HepG2 (cell line): ENCODE measurements around the gene IL31. TPM values are rescaled to one million over a fixed set of nuclear protein-coding genes. Genes with fewer than 3 reads are reported as not detected.

Experiments
- ATAC-seq: fragments of 200-7000 bp; cut with Tn5 transposase; 3 replicates; pipeline ENCODE4 v1.9.1; 2020; ENCODE audit warnings: mild to moderate bottlenecking, moderate library complexity
- BruUV-seq: library from RNA; stranded (reverse); fragments of 400-500 nt; replicated peaks from 2 replicates; lab custom pipeline; 2021; lab: Mats Ljungman, UMichigan
- CTCF ChIA-PET: fragments of 300-600 bp; formaldehyde crosslinking; extraction: SDS; loops from one replicate; lab custom pipeline; 2021; ENCODE audit warnings: low total read pairs, inconsistent platforms, low intra/inter-chr PET ratio; lab: Yijun Ruan, JAX
- POLR2A ChIA-PET: fragments of 350-600 bp; sonication (Branson Sonifier 250); formaldehyde crosslinking; loops from one replicate; lab custom pipeline; 2020; ENCODE audit warnings: antibody characterized with exemption, inconsistent platforms; lab: Yijun Ruan, JAX
- DNase-seq: peaks from one replicate; pipeline ENCODE4 v3.0.0-alpha.2; 2015; ENCODE audit warnings: low spot score
- FAIRE-seq: peaks from 3 replicates; lab custom pipeline; 2011; peaks lifted over from hg19 to GRCh38; lab: Jason Lieb, UNC
- H2AFZ ChIP-seq: one replicate; pipeline ENCODE4 v1.6.1; 2011; ENCODE audit warnings: low read length, inconsistent platforms
- H3K27ac ChIP-seq: fragments of 300-600 bp; 3 replicates; pipeline ENCODE4 v1.8.0; 2011; ENCODE audit warnings: mixed run types, mild to moderate bottlenecking, mixed read lengths, low read length, inconsistent platforms; ENCODE audit not compliant: insufficient read depth; ENCODE audit errors: extremely low read length
- H3K27me3 ChIP-seq, 2 experiments: fragments of 200-600 bp in 1 of 2; 2 replicates in 1 of 2; 3 replicates in 1 of 2; pipeline versions ENCODE4 v1.6.0 to v1.8.0; 2011; ENCODE audit warnings: low read length in 2 of 2, mild to moderate bottlenecking in 2 of 2, moderate library complexity in 2 of 2, inconsistent platforms in 1 of 2; ENCODE audit not compliant: insufficient read depth in 2 of 2, control insufficient read depth in 1 of 2
- H3K36me3 ChIP-seq, 2 experiments: fragments of 200-600 bp in 1 of 2; replicated peaks in 1 of 2; 2 replicates in 1 of 2; 3 replicates in 1 of 2; pipeline versions ENCODE4 v1.5.1 to v1.8.0; 2011; ENCODE audit warnings: low read length in 2 of 2, inconsistent platforms in 1 of 2; ENCODE audit not compliant: insufficient read depth in 2 of 2, control insufficient read depth in 1 of 2
- H3K4me1 ChIP-seq: 2 replicates; pipeline ENCODE4 v1.5.1; 2012; ENCODE audit warnings: low read length, inconsistent platforms; ENCODE audit not compliant: insufficient read depth
- H3K4me2 ChIP-seq: 2 replicates; pipeline ENCODE4 v1.6.0; 2011; ENCODE audit warnings: low read depth, low read length, inconsistent platforms
- H3K4me3 ChIP-seq, 3 experiments: fragments of 200-600 bp in 1 of 3; sonication (generic), shearing (Covaris generic) in 1 of 3; replicated peaks in 1 of 3; 2 replicates each; pipeline ENCODE4 v1.5.1; 2011 to 2016; ENCODE audit warnings: low read length in 3 of 3, inconsistent platforms in 2 of 3, low read depth in 2 of 3, mild to moderate bottlenecking in 2 of 3, control low read depth in 1 of 3, mixed read lengths in 1 of 3; ENCODE audit not compliant: insufficient read depth in 1 of 3
- H3K79me2 ChIP-seq: one replicate; pipeline ENCODE4 v1.6.1; 2011; ENCODE audit warnings: low read length, inconsistent platforms; ENCODE audit not compliant: insufficient read depth
- H3K9ac ChIP-seq: 2 replicates; pipeline ENCODE4 v1.6.0; 2011; ENCODE audit warnings: mild to moderate bottlenecking, low read depth, low read length, inconsistent platforms; ENCODE audit not compliant: insufficient read depth
- H3K9me3 ChIP-seq: 2 replicates; pipeline ENCODE4 v1.5.1; 2012; ENCODE audit warnings: mild to moderate bottlenecking, low read length
- H4K20me1 ChIP-seq: 2 replicates; pipeline ENCODE4 v1.6.0; 2011; ENCODE audit warnings: inconsistent platforms, mild to moderate bottlenecking, low read length, moderate library complexity; ENCODE audit not compliant: insufficient read depth
- HOXA9 ChIP-seq: sonication (generic); formaldehyde crosslinking; IDR thresholded peaks from 2 replicates; pipeline ENCODE4 v1.8.1; 2022; ENCODE audit warnings: missing genetic modification reagents, mild to moderate bottlenecking, moderate library complexity, borderline replicate concordance
- KDM1A ChIP-seq: IDR thresholded peaks from 2 replicates; pipeline ENCODE4 v1.6.1; 2016; ENCODE audit warnings: missing compliant biosample characterization
- NFE2L1 ChIP-seq: sonication (generic); formaldehyde crosslinking; IDR thresholded peaks from 2 replicates; pipeline ENCODE4 v1.4.0; 2020; ENCODE audit warnings: missing genetic modification reagents, mild to moderate bottlenecking, borderline replicate concordance
- POLR2AphosphoS2 ChIP-seq: IDR thresholded peaks from 2 replicates; pipeline ENCODE4 v1.6.1; 2011; ENCODE audit warnings: low read depth, low read length, improper control_type of control experiment
- RFX5 ChIP-seq: IDR thresholded peaks from 2 replicates; pipeline ENCODE4 v1.6.1; 2011; ENCODE audit warnings: low read depth, low read length, improper control_type of control experiment
- ZNF510 ChIP-seq: sonication (generic); formaldehyde crosslinking; IDR thresholded peaks from 2 replicates; pipeline ENCODE4 v1.4.0; 2020; ENCODE audit warnings: low read depth, mild to moderate bottlenecking, missing genetic modification reagents
- ZNF672 ChIP-seq: sonication (generic); formaldehyde crosslinking; IDR thresholded peaks from 2 replicates; pipeline ENCODE4 v1.8.1; 2022; ENCODE audit warnings: missing genetic modification reagents
- ZNF678 ChIP-seq: sonication (generic); formaldehyde crosslinking; IDR thresholded peaks from 2 replicates; pipeline ENCODE4 v1.4.0; 2020; ENCODE audit warnings: mild to moderate bottlenecking, missing genetic modification reagents
- WGBS: methylation state at CpG from one replicate; pipeline ENCODE4 v1.1.6; 2017; ENCODE audit warnings: low lambda C conversion rate; 5-methylcytosine and 5-hydroxymethylcytosine counted together
- in situ Hi-C: cut with HindIII; loops from 2 replicates; pipeline ENCODE4 v1.10.0; 2017; ENCODE audit warnings: low pct_unique_long_range_greater_than_20kb; ENCODE audit not compliant: extremely low pct_ligation_motif_present
- intact Hi-C: fragments of 100-400 bp; cut with micrococcal nuclease; formaldehyde crosslinking; loops from one replicate; pipeline ENCODE4 v1.10.0; 2022; ENCODE audit not compliant: unreplicated experiment
- polyA plus RNA-seq, 8 experiments: library from polyadenylated mRNA; depleted of rRNA in 3 of 8; stranded (reverse) in 7 of 8; unstranded in 1 of 8; fragments of >200 nt; fragmentation: Illumina TruSeq in 4 of 8; extraction: Trizol in 4 of 8; gene quantifications; 2 replicates each; pipeline versions ENCODE4 v1.2.1 to v1.2.3, GENCODE V29; 2011 to 2016; ENCODE audit warnings: low read depth in 4 of 8, missing spikeins in 1 of 8, mixed read lengths in 1 of 8; ENCODE audit not compliant: insufficient read depth in 1 of 8
- total RNA-seq, 5 experiments: library from RNA; depleted of rRNA; stranded (reverse); fragments of >200 nt; fragmentation: Illumina TruSeq; extraction: Trizol; gene quantifications; 2 replicates each; pipeline ENCODE4 v1.2.3, GENCODE V29; 2016; ENCODE audit warnings: low read depth in 1 of 5
- TF ChIP-seq, protein P1 (sequence below): IDR thresholded peaks from 2 replicates; pipeline ENCODE4 v1.6.1; 2016; ENCODE audit warnings: low read depth, missing genetic modification reagents, missing compliant biosample characterization
- TF ChIP-seq, protein P2 (sequence below): sonication (generic); formaldehyde crosslinking; conservative IDR thresholded peaks from 2 replicates; pipeline ENCODE4 v1.4.0; 2020; ENCODE audit warnings: missing genetic modification reagents
- TF ChIP-seq, protein P3 (sequence below): sonication (generic); formaldehyde crosslinking; IDR thresholded peaks from 2 replicates; pipeline ENCODE4 v1.4.0; 2020; ENCODE audit warnings: missing genetic modification reagents, borderline replicate concordance
- TF ChIP-seq, protein P4 (sequence below): sonication (generic); formaldehyde crosslinking; IDR thresholded peaks from 2 replicates; pipeline ENCODE4 v1.8.1; 2023; ENCODE audit warnings: mild to moderate bottlenecking, missing genetic modification reagents, borderline replicate concordance

The IL31 gene
- total and polyA plus RNA-seq, 2 of the 13 experiments (the other 11 are each of a cell fraction or from before 2014, with no cell fraction given), result not detected

DNA sequence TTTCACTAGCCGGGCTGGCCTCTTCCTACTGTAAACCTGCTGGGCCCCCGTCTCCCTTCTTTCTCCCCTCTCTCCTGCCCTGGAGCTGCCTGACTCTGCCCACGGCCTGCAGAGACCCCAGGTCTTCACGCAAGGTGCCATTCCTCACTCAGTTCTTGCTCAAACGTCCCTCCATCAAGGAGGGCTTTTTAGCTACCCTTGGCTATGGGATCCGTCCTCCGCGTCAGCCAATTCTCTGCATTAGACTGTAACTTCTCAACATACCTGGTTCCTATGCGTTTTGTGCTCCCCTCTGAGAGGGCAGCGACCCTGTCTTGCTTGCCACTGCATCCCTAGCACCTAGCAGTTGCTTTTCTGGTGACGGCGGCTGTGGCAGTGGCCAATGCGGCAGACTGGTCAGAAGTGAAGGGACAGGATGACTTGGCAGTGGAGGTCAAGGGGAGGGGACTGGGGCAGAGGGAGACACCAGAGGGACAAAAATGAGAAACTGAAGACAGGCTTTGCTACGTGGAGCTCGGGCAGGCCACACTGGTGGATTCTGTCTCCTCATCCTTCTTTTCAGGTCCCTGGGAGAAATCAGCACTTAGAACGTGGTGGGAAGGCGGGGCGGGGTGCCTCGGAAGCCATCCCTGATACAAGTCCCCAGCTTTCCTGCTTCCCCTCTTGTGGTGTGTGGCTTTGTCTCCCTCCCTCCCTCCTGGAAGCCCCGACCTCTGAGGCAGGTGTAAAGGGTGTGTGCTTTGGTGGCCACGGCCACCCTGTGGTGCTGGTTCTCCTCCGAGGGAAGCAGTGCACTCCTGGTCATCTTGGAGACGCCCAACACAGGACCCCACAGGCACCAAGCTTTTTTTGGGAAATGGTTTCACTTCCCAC, 31.3 kb upstream of the IL31 start:
- 66% methylated on average over 22 of the region's 23 CpGs for WGBS
- no peak overlapping the region for H2AFZ ChIP-seq
- H3K79me2 ChIP-seq, result no peaks in the 10 kb centered on the region
- CTCF ChIA-PET, result no interaction called here
- intact Hi-C loops, result no loop called here
- in situ Hi-C loops, result no loop called here
- H3K4me2 ChIP-seq, result no peak overlapping the region
- H3K4me1 ChIP-seq, result peaks cover 20% of the 10 kb centered on the region
- peaks cover 6 to 46% of the 10 kb centered on the region in 2 experiments for H3K27me3 ChIP-seq
- no peaks in the 10 kb centered on the region for H3K9me3 ChIP-seq
- H3K9ac ChIP-seq, result no peak overlapping the region
- no peak for FAIRE-seq
- H4K20me1 ChIP-seq, result 0 out of 2 replicates have a peak, but pooled peaks cover 2% of the 10 kb centered on the region
- H3K36me3 ChIP-seq, result peaks cover 6 to 19% of the 10 kb centered on the region in 2 experiments
- DNase-seq, result no peak
- H3K4me3 ChIP-seq, result no peak overlapping the region
- ATAC-seq, result peak; percentile 4; the same call in 2 of the 3 replicates
- POLR2A ChIA-PET, result no interaction called here
- no TSS peak for BruUV-seq
- H3K27ac ChIP-seq, result no peak overlapping the region
- no peak for TF ChIP-seq NFE2L1 (CRISPR knock-in tag)
- TF ChIP-seq HOXA9 (CRISPR knock-in tag), result no peak
- TF ChIP-seq KDM1A, result no peak
- TF ChIP-seq ZNF672 (CRISPR knock-in tag), result no peak
- TF ChIP-seq, protein P1, sequence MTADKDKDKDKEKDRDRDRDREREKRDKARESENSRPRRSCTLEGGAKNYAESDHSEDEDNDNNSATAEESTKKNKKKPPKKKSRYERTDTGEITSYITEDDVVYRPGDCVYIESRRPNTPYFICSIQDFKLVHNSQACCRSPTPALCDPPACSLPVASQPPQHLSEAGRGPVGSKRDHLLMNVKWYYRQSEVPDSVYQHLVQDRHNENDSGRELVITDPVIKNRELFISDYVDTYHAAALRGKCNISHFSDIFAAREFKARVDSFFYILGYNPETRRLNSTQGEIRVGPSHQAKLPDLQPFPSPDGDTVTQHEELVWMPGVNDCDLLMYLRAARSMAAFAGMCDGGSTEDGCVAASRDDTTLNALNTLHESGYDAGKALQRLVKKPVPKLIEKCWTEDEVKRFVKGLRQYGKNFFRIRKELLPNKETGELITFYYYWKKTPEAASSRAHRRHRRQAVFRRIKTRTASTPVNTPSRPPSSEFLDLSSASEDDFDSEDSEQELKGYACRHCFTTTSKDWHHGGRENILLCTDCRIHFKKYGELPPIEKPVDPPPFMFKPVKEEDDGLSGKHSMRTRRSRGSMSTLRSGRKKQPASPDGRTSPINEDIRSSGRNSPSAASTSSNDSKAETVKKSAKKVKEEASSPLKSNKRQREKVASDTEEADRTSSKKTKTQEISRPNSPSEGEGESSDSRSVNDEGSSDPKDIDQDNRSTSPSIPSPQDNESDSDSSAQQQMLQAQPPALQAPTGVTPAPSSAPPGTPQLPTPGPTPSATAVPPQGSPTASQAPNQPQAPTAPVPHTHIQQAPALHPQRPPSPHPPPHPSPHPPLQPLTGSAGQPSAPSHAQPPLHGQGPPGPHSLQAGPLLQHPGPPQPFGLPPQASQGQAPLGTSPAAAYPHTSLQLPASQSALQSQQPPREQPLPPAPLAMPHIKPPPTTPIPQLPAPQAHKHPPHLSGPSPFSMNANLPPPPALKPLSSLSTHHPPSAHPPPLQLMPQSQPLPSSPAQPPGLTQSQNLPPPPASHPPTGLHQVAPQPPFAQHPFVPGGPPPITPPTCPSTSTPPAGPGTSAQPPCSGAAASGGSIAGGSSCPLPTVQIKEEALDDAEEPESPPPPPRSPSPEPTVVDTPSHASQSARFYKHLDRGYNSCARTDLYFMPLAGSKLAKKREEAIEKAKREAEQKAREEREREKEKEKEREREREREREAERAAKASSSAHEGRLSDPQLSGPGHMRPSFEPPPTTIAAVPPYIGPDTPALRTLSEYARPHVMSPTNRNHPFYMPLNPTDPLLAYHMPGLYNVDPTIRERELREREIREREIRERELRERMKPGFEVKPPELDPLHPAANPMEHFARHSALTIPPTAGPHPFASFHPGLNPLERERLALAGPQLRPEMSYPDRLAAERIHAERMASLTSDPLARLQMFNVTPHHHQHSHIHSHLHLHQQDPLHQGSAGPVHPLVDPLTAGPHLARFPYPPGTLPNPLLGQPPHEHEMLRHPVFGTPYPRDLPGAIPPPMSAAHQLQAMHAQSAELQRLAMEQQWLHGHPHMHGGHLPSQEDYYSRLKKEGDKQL (CRISPR knock-in tag), result no peak
- no peak for TF ChIP-seq ZNF678 (CRISPR knock-in tag)
- peak; percentile 35; the same call in 1 of the 2 replicates for TF ChIP-seq POLR2AphosphoS2
- no peak for TF ChIP-seq RFX5
- no peak for TF ChIP-seq ZNF510 (CRISPR knock-in tag)
- TF ChIP-seq, protein P2, sequence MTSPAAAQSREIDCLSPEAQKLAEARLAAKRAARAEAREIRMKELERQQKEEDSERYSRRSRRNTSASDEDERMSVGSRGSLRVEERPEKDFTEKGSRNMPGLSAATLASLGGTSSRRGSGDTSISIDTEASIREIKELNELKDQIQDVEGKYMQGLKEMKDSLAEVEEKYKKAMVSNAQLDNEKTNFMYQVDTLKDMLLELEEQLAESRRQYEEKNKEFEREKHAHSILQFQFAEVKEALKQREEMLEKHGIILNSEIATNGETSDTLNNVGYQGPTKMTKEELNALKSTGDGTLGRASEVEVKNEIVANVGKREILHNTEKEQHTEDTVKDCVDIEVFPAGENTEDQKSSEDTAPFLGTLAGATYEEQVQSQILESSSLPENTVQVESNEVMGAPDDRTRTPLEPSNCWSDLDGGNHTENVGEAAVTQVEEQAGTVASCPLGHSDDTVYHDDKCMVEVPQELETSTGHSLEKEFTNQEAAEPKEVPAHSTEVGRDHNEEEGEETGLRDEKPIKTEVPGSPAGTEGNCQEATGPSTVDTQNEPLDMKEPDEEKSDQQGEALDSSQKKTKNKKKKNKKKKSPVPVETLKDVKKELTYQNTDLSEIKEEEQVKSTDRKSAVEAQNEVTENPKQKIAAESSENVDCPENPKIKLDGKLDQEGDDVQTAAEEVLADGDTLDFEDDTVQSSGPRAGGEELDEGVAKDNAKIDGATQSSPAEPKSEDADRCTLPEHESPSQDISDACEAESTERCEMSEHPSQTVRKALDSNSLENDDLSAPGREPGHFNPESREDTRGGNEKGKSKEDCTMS (CRISPR knock-in tag), result no peak
- TF ChIP-seq, protein P3, sequence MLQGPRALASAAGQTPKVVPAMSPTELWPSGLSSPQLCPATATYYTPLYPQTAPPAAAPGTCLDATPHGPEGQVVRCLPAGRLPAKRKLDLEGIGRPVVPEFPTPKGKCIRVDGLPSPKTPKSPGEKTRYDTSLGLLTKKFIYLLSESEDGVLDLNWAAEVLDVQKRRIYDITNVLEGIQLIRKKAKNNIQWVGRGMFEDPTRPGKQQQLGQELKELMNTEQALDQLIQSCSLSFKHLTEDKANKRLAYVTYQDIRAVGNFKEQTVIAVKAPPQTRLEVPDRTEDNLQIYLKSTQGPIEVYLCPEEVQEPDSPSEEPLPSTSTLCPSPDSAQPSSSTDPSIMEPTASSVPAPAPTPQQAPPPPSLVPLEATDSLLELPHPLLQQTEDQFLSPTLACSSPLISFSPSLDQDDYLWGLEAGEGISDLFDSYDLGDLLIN (CRISPR knock-in tag), result no peak
- TF ChIP-seq, protein P4, sequence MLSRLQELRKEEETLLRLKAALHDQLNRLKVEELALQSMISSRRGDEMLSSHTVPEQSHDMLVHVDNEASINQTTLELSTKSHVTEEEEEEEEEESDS (CRISPR knock-in tag), result no peak
